Endodermal cell (in vitro differentiated cells): ENCODE results near the gene JARID2. TPM values are rescaled to one million over a fixed set of nuclear protein-coding genes. Genes with fewer than 3 reads are reported as not detected.
A peak's percentile ranks its signal among the peaks of the same experiment; 100 is the strongest.

ENCODE experiments used
- DNase-seq: peaks from one replicate; pipeline ENCODE4 v3.0.0-alpha.2; 2017
- H3K27ac ChIP-seq: 2 replicates; pipeline ENCODE4 v1.5.1; 2013; ENCODE audit warnings: mild to moderate bottlenecking, low read depth, low read length, moderate library complexity
- H3K27me3 ChIP-seq: 2 replicates; pipeline ENCODE4 v1.6.1; 2013; ENCODE audit warnings: mild to moderate bottlenecking, low read length, moderate library complexity; ENCODE audit not compliant: insufficient read depth, control insufficient read depth, poor library complexity, severe bottlenecking
- H3K36me3 ChIP-seq: 2 replicates; pipeline ENCODE4 v1.7.0; 2013; ENCODE audit warnings: mild to moderate bottlenecking, low read length, moderate library complexity; ENCODE audit not compliant: control insufficient read depth, insufficient read depth
- H3K4me1 ChIP-seq: one replicate; pipeline ENCODE4 v1.7.0; 2013; ENCODE audit warnings: low read length; ENCODE audit not compliant: control insufficient read depth, insufficient read depth
- H3K4me3 ChIP-seq: 2 replicates; pipeline ENCODE4 v1.5.1; 2013; ENCODE audit warnings: mild to moderate bottlenecking, low read length, moderate library complexity
- H3K9ac ChIP-seq: 2 replicates; pipeline ENCODE4 v1.6.1; 2013; ENCODE audit warnings: mild to moderate bottlenecking, low read length, moderate library complexity; ENCODE audit not compliant: poor library complexity, severe bottlenecking; ENCODE audit errors: extremely low read depth
- H3K9me3 ChIP-seq: 2 replicates; pipeline ENCODE4 v1.6.1; 2013; ENCODE audit warnings: mild to moderate bottlenecking, low read length, moderate library complexity; ENCODE audit not compliant: control insufficient read depth
- H3K27ac Mint-ChIP-seq: 2 replicates; pipeline ENCODE4 v1.8.0; 2020; ENCODE audit warnings: mixed read lengths
- H3K27me3 Mint-ChIP-seq: 2 replicates; pipeline ENCODE4 v1.8.0; 2021; ENCODE audit warnings: mild to moderate bottlenecking, mixed read lengths; ENCODE audit not compliant: insufficient read depth
- H3K36me3 Mint-ChIP-seq: 2 replicates; pipeline ENCODE4 v1.8.0; 2020; ENCODE audit warnings: low read depth, mixed read lengths
- H3K4me1 Mint-ChIP-seq: 2 replicates; pipeline ENCODE4 v1.8.0; 2020; ENCODE audit warnings: mixed read lengths
- H3K4me3 Mint-ChIP-seq: 2 replicates; pipeline ENCODE4 v1.8.0; 2020; ENCODE audit warnings: mild to moderate bottlenecking, moderate library complexity, mixed read lengths
- H3K9me3 Mint-ChIP-seq: 2 replicates; pipeline ENCODE4 v1.8.0; 2020; ENCODE audit warnings: mild to moderate bottlenecking, mixed read lengths
- CTCF ChIP-seq: fragments of 200-600 bp; sonication (generic); conservative IDR thresholded peaks from 2 replicates; pipeline ENCODE4 v1.5.0; 2021; ENCODE audit warnings: antibody characterized with exemption, mild to moderate bottlenecking
- WGBS, 2 experiments: methylation state at CpG; one replicate each; pipeline versions ENCODE4 v1.1.5 to v1.1.7; 2013; ENCODE audit warnings: missing lambda C conversion rate in 2 of 2, mixed read lengths in 1 of 2; ENCODE audit not compliant: insufficient coverage in 1 of 2, insufficient read length in 1 of 2; 5-methylcytosine and 5-hydroxymethylcytosine counted together
- total RNA-seq, 2 donors: library from RNA; stranded (reverse); fragmentation: NEBNext Ultra II Directional in 1 of 2; extraction: Animal tissue kit (Norgen Biotek cat#: 25700) in 1 of 2; gene quantifications; 2 replicates in 1 of 2; 3 replicates in 1 of 2; pipeline ENCODE4 v1.2.1, GENCODE V29; 2021

JARID2 gene
- total RNA-seq, 2 donors from 2014 or later = 42.5 to 77.0 TPM

- Histone ChIP-seq H3K4me3 (no peak overlapping the region), H3K9me3 (no peaks in the 10 kb centered on the region), H3K27ac (no peak overlapping the region), H3K27me3 (no peaks in the 10 kb centered on the region), H3K9ac (no peak overlapping the region), H3K36me3 (peaks cover 26% of the 10 kb centered on the region), H3K4me1 (peaks cover 8% of the 10 kb centered on the region)
- DNase-seq = peak; percentile 19
- 73 to 87% methylated on average over 3 to 4 of the region's 4 CpGs for WGBS, 2 experiments
- Mint-ChIP-seq H3K4me3 (no peak overlapping the region), H3K9me3 (no peaks in the 10 kb centered on the region), H3K27me3 (no peaks in the 10 kb centered on the region), H3K36me3 (peaks cover 15% of the 10 kb centered on the region), H3K27ac (peak overlapping the region; percentile 28), H3K4me1 (peaks cover 33% of the 10 kb centered on the region)
- no peak for TF ChIP-seq CTCF
These were observed 133.0 kb downstream of the JARID2 start for GRCh38 chr6:15378866-15379265.

- Mint-ChIP-seq H3K4me1 (peaks cover 42% of the 10 kb centered on the region), H3K9me3 (no peaks in the 10 kb centered on the region), H3K4me3 (no peak overlapping the region), H3K36me3 (peaks cover 12% of the 10 kb centered on the region), H3K27ac (no peak overlapping the region), H3K27me3 (no peaks in the 10 kb centered on the region)
- no peaks in the 10 kb centered on the region for H3K9me3 ChIP-seq
- DNase-seq = no peak
- no peaks in the 10 kb centered on the region for H3K27me3 ChIP-seq
- TF ChIP-seq CTCF = no peak
- peaks cover 13% of the 10 kb centered on the region for H3K36me3 ChIP-seq
- WGBS, 2 experiments = 81 to 93% methylated on average over 3 to 4 of the region's 4 CpGs
- H3K9ac ChIP-seq = no peak overlapping the region
- peaks cover 8% of the 10 kb centered on the region for H3K4me1 ChIP-seq
- no peak overlapping the region for H3K4me3 ChIP-seq
- no peak overlapping the region for H3K27ac ChIP-seq
These were observed 134.5 kb downstream of the JARID2 start for GRCh38 chr6:15380351-15380750.

- Mint-ChIP-seq H3K36me3 (peaks cover 5% of the 10 kb centered on the region), H3K27me3 (no peaks in the 10 kb centered on the region), H3K4me1 (peaks cover 55% of the 10 kb centered on the region), H3K4me3 (no peak overlapping the region), H3K27ac (peak overlapping the region; percentile 39), H3K9me3 (no peaks in the 10 kb centered on the region)
- Histone ChIP-seq H3K27ac (no peak overlapping the region), H3K9ac (no peak overlapping the region), H3K4me1 (peaks cover 18% of the 10 kb centered on the region), H3K36me3 (peaks cover 3% of the 10 kb centered on the region), H3K9me3 (no peaks in the 10 kb centered on the region), H3K4me3 (no peak overlapping the region), H3K27me3 (no peaks in the 10 kb centered on the region)
- no peak for DNase-seq
- TF ChIP-seq CTCF = no peak
- 85 to 92% methylated on average over 7 of the region's 7 CpGs for WGBS, 2 experiments
These were observed 136.2 kb downstream of the JARID2 start for GRCh38 chr6:15382089-15382488.
